Frontal cortex (tissue), 4 donors: ENCODE measurements around the gene NXT1. TPM values are rescaled to one million over a fixed set of nuclear protein-coding genes. Genes with fewer than 3 reads are reported as not detected.

Source experiments
- DNase-seq, 2 donors: peaks; one replicate each; pipeline ENCODE4 v3.0.0; 2012; ENCODE audit warnings: low spot score in 2 of 2
- FAIRE-seq: peaks from 2 replicates; lab custom pipeline; 2012; peaks lifted over from hg19 to GRCh38; lab: Jason Lieb, UNC
- small RNA-seq: library from RNA; depleted of rRNA; stranded (forward); fragments of <200 nt; gene quantifications from one replicate; pipeline ENCODE3, GENCODE V24; 2014
- total RNA-seq: library from RNA; depleted of rRNA; stranded (reverse); fragments of >200 nt; gene quantifications from one replicate; pipeline ENCODE4 v1.2.3, GENCODE V29; 2014
- donor health status: control.
- donor health status: control.
- donor health status: control.

NXT1 gene
- total RNA-seq, 1 donor from 2014 or later, result 20.4 TPM

DNA sequence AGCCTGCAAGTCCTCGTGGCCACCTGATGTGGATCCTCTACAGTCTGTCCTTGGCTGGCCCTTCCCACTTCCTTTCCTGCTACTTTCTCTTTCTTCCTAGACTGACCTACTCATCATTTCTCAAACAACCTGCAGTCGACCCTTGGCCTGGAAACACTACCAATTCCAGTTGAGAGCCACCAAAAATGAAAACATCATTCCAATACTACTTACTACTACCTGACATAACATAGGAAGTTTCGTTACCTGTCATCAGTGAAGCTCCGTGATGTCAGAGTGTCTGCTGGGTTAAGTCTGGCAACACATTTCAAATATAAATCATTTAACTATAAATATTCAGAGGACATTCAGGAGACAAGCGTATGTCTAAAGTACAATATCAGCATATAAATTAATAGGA is 25.2 kb downstream of the NXT1 start:
- DNase-seq, result no peak
- no peak for FAIRE-seq

DNA sequence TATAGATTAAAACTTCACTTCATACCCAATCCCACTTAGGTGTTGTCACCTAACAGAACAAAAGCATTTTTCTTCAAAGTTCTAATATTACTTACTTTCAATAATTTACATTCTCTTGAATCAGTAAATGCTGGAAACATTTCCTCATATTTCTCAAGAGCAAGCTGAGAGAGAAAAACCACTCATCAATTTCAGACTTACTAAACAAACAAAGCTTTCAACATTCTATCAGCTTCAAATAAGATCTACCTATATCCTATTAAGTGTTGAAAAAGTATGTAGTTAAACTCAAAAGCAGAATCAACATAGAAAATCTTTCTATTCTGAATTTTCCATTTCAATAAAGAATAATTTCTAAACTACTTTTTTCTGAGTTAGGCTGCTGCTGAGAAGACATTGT is 29.2 kb downstream of the NXT1 start:
- DNase-seq (no peak), FAIRE-seq (no peak)

GRCh38 chr20:23381876-23382275 is 31.3 kb downstream of the NXT1 start:
- FAIRE-seq, result no peak

DNA sequence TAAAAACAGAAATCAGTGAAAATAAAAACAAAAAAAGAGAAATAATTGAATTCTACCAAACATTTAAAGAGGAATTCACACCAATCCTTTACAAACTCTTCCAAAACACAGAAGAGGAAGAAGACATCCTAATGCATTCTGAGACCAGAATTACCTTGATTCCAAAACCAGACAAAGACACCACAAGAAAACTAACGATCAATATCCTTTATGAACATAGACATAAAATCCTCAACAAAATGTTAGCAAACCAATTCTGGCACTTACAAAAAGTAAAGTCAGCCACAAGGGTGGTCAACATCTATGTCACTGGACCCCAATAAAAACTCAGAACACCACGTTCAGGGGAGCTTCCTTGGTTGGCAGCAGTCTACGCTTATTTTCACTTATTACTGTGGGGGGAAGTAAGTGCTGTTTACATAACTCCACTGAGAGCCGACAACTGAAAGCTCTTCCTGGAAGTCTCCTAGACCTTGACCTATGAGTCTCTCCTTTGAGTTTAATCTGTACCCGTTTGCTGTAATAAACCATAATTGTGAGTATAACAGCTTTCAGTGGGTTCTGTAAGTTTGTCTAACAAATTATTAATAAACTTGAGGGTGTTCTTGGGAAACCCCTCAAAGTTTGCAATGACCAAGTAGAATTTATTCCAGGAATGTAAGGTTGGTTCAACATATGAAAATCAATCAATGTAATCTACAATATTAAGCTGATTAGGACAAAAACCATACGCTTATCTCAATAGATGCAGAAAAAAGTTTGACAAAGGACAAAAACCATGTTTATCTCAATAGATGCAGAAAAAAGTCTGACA is 35.9 kb downstream of the NXT1 start:
- no peak for FAIRE-seq
- DNase-seq, result no peak

More at GRCh38 chr20:23381876-23382275, 31.3 kb downstream of the NXT1 start:
- no peak for DNase-seq

GRCh38 chr20:23387118-23387443 is 36.5 kb downstream of the NXT1 start:
- FAIRE-seq (no peak), DNase-seq (no peak)

DNA sequence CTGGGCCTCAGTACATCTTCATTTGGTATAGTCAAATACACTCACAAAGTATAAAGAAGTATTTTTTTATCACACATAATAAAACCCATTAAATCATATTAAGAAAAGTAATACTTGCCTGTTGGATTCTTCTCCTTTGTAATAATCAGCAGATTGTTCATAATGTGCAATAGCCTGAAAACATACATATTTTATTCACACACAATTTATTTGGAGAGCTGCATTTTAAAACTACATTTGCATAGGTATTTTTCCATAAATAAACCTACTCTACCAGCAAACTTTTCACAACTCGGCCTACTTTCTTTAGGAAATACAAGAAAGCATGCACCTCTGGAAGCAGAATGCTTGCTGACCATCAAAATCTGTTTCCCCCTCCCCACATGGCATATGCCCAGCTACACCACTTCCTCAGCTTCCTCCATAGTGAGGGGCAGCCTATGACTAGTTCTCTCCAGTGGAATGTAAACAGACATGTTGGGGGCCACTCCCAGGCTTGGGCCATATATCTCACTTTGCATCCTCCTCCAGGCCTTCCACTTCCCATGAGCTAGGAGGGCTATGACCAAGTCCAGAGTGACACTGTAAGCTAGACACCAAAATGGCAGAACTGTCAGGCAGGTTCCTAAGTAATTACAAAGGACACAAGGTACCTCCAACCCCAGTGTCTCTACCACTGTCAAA is 39.6 kb downstream of the NXT1 start:
- DNase-seq (no peak), FAIRE-seq (no peak)

GRCh38 chr20:23391707-23392310 is 41.2 kb downstream of the NXT1 start:
- FAIRE-seq, result no peak
- DNase-seq, result no peak

GRCh38 chr20:23393996-23394775 is 43.6 kb downstream of the NXT1 start:
- no peak for FAIRE-seq
- DNase-seq, result no peak

GRCh38 chr20:23396950-23397627 is 46.5 kb downstream of the NXT1 start:
- DNase-seq (no peak), FAIRE-seq (no peak)

DNA sequence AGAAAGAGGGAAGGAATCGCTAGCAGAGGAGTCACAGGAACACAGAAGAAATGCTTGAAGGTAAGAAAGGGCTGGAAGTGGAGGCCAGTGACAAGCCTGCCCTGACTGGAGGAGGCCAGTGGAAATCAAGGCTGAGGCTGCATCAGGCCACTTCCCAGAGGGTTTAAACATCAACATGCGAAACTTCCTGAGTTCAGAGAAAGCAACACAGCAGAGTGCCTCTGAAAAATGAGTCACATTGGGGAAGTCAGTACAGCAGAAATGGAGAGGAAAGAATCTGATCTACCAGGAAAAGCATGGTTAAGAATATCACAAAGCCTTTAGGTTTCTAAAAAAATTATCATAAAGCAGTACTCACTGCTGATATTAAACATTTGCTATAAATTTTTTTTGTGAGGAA is 47.4 kb downstream of the NXT1 start:
- FAIRE-seq (no peak), DNase-seq (peak in 1 of 2 donors; percentile 28)

DNA sequence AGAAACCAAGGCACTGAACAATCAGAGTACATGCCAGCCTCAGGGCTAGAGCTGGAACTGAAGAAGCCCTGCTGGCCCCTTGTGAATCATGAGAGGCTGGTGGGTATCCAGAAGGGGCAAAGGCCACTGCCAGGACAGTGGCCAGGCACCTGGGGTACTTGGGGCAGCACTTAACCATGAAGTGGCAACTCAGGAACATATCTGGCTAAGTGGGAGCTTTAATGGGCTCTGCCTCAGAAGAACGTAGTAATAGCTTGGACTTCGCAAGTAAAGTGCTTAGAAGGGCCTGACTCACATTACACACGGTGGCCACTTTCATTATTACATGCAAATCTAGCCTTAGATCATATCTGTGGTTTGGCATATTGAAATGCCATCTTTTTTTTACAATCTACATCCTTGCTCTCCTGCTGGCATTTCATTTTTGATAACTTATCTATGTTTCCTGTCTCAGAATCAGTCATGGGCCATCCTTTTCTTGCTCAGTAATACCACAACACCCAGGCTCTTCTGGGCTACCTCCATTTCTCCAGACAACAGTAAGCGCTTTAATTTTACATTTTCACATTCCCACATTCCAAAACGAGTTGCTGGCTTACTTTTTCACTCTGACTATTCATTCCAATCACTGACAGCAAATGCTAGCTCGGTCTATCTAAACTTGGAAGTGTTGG is 49.1 kb downstream of the NXT1 start:
- DNase-seq (no peak), FAIRE-seq (no peak)

DNA sequence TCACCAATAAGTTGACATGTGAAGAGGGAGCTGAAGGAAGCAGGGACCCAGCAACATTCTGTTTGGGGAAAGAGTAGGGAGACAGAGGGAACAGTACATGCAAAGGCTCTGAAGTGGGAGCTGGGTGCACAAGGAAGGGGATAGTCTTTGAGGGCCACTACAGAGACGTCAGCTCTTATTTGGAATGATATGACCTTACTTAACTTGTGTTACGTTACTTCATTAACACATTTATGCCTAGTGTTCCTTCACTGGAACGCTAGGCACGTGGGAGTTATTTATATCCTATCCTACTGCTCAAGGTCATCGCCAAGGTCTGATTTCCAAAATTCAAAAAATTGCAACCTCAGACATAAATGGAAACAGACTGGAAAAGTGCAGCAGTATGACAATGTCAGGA is 50.5 kb downstream of the NXT1 start:
- no peak for FAIRE-seq
- DNase-seq, result no peak

DNA sequence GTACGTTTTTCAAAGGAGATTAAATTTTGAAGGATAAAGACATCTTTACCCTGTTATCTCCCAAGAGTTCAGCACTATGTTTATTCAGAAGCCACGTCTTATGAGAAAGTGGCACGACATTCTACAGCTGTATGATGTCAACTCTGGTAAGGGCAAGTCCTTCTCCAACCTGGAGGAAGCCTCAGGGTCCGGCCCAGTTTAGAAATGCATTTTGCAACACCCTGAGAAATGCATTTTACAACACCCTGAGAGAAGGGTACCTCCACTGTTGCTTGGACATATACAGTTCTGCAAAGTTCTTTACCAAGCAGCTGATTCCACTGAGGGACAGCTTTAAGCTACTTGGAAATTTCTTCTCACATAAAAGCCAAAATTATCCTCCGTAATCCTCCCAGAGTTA is 53.2 kb downstream of the NXT1 start:
- FAIRE-seq, result no peak
- no peak for DNase-seq

GRCh38 chr20:23404196-23404595 is 53.6 kb downstream of the NXT1 start:
- DNase-seq, result no peak

More at GRCh38 chr20:23404196-23404595, 53.6 kb downstream of the NXT1 start:
- FAIRE-seq, result no peak

Small RNA genes lying within 50 kb of the gene (small RNA-seq; reads per million reads assigned to genes)
- gene RNA5SP479, result not detected

Other genes with a start within 250 kb of the NXT1 start
- 17.9 TPM for gene GZF1, start 11.4 kb downstream of the NXT1 start, total RNA-seq
- gene NAPB, start 70.7 kb downstream of the NXT1 start, total RNA-seq, result 97.8 TPM
- not detected for gene CSTL1, start 88.9 kb downstream of the NXT1 start, total RNA-seq
- not detected for gene CST11, start 102.1 kb downstream of the NXT1 start, total RNA-seq
- not detected for gene CST8, start 140.3 kb downstream of the NXT1 start, total RNA-seq
- gene CST9L, start 217.7 kb downstream of the NXT1 start, total RNA-seq, result not detected